Stomach (tissue), 9 donors: ENCODE results near the gene SYNGR3. TPM values are rescaled to one million over a fixed set of nuclear protein-coding genes. Genes with fewer than 3 reads are reported as not detected.

Source experiments
- DNase-seq, 2 donors: peaks; one replicate each; pipeline versions ENCODE4 v3.0.0 to v3.0.0-alpha.2; 2013 to 2019
- H3K27ac ChIP-seq, 5 donors: fragments of 200-600 bp in 4 of 5; sonication (generic) in 4 of 5; one replicate each; pipeline ENCODE4 v1.5.1; 2013 to 2019; ENCODE audit warnings: mild to moderate bottlenecking in 1 of 5, moderate library complexity in 1 of 5
- H3K27me3 ChIP-seq, 3 donors: fragments of 200-600 bp; sonication (generic); one replicate each; pipeline ENCODE4 v1.5.1; 2017 to 2019; ENCODE audit warnings: mixed run types in 1 of 3
- H3K36me3 ChIP-seq, 4 donors: fragments of 200-600 bp; sonication (generic); 1 replicate in 3 of 4; 2 replicates in 1 of 4; pipeline ENCODE4 v1.5.1; 2016 to 2019
- H3K4me1 ChIP-seq, 4 donors: fragments of 200-600 bp; sonication (generic); one replicate each; pipeline ENCODE4 v1.5.1; 2016 to 2019
- H3K4me3 ChIP-seq, 4 donors: fragments of 200-600 bp; sonication (generic) in 3 of 4; one replicate each; pipeline ENCODE4 v1.5.1; 2016 to 2019; ENCODE audit warnings: mild to moderate bottlenecking in 1 of 4
- H3K9me3 ChIP-seq, 4 donors: fragments of 200-600 bp; sonication (generic); one replicate each; pipeline ENCODE4 v1.5.1; 2016 to 2019
- EP300 ChIP-seq: sonication (generic); formaldehyde crosslinking; IDR thresholded peaks from one replicate; pipeline ENCODE4 v1.6.1; 2017; ENCODE audit warnings: antibody characterized with exemption
- POLR2A ChIP-seq, 4 donors: fragments of 450-650 bp; IDR thresholded peaks; one replicate each; pipeline ENCODE4 v1.6.1; 2016; ENCODE audit warnings: antibody characterized with exemption in 4 of 4, control low read depth in 2 of 4, mild to moderate bottlenecking in 1 of 4, moderate library complexity in 1 of 4
- POLR2AphosphoS5 ChIP-seq, 3 donors: sonication (generic); formaldehyde crosslinking; IDR thresholded peaks; one replicate each; pipeline ENCODE4 v1.6.1; 2016; ENCODE audit warnings: antibody characterized with exemption in 3 of 3
- WGBS, 5 donors: extraction: QIAGEN DNeasy Blood & Tissue Kit in 3 of 5; methylation state at CpG; one replicate each; pipeline versions ENCODE4 v1.1.5 to v1.1.7; 2013 to 2018; 5-methylcytosine and 5-hydroxymethylcytosine counted together
- intact Hi-C: fragments of 100-400 bp; cut with DNase I; formaldehyde crosslinking; loops from one replicate; pipeline ENCODE4 v1.15.1; 2023; ENCODE audit warnings: low total_unique reads
- polyA plus RNA-seq, 3 donors: library from polyadenylated mRNA; stranded (reverse); fragments of 200-250 nt; gene quantifications; one replicate each; pipeline ENCODE4 v1.2.3, GENCODE V29; 2013
- total RNA-seq, 5 donors: library from RNA; depleted of rRNA; stranded (reverse); fragments of >200 nt; gene quantifications; one replicate each; pipeline versions ENCODE4 v1.1.0 to v1.2.3, GENCODE V29; 2014 to 2016
- TF ChIP-seq, protein P1 (sequence below), 7 experiments: fragments of 450-650 bp in 4 of 7; fragments of 200-600 bp in 3 of 7; sonication (generic) in 3 of 7; IDR thresholded peaks; one replicate each; pipeline ENCODE4 v1.5.1; 2016 to 2019; ENCODE audit warnings: antibody characterized with exemption in 7 of 7, control low read depth in 2 of 7, mild to moderate bottlenecking in 1 of 7
- donor health status: healthy with polysubstance abuse.
- donor health status: Bipolar disorder and iron deficiency.
- donor health status: healthy.

The SYNGR3 gene
- total and polyA plus RNA-seq, 8 donors, result 1.3 to 1.7 TPM; not detected in 6

GRCh38 chr16:2023092-2024031, 33.6 kb downstream of the SYNGR3 start:
- Histone ChIP-seq H3K27me3 (peaks cover 20 to 52% (median 31%) of the 10 kb centered on the region in 3 donors), H3K4me3 (peak overlapping the region; percentile 24 to 39 (median 35)), H3K36me3 (no peaks in the 10 kb centered on the region), H3K9me3 (no peaks in the 10 kb centered on the region), H3K27ac (peak overlapping the region; percentile 66 to 81 (median 74)), H3K4me1 (peaks cover 46 to 65% (median 62%) of the 10 kb centered on the region in 4 donors)
- 9 to 27% (median 14%) methylated on average over 8 to 53 of the region's 53 CpGs for WGBS, 5 donors
- intact Hi-C loops, result loop anchor here (5.0 to 10.0 kb wide), 2 partner anchors 61 to 129 kb away; no protein-coding TSS in a partner anchor
- TF ChIP-seq POLR2AphosphoS5 (IDR thresholded peaks at IDR 0.05), result peak; percentile 40 to 93 (median 47)
- TF ChIP-seq EP300, result no peak
- TF ChIP-seq, protein P1, sequence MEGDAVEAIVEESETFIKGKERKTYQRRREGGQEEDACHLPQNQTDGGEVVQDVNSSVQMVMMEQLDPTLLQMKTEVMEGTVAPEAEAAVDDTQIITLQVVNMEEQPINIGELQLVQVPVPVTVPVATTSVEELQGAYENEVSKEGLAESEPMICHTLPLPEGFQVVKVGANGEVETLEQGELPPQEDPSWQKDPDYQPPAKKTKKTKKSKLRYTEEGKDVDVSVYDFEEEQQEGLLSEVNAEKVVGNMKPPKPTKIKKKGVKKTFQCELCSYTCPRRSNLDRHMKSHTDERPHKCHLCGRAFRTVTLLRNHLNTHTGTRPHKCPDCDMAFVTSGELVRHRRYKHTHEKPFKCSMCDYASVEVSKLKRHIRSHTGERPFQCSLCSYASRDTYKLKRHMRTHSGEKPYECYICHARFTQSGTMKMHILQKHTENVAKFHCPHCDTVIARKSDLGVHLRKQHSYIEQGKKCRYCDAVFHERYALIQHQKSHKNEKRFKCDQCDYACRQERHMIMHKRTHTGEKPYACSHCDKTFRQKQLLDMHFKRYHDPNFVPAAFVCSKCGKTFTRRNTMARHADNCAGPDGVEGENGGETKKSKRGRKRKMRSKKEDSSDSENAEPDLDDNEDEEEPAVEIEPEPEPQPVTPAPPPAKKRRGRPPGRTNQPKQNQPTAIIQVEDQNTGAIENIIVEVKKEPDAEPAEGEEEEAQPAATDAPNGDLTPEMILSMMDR (IDR thresholded peaks at IDR 0.05), result peak in 6 of 7 experiments; percentile 87 to 99 (median 99)
- TF ChIP-seq POLR2A (IDR thresholded peaks at IDR 0.05), result no peak
- DNase-seq, result peak; percentile 96 to 97

GRCh38 chr16:2024032-2024420, 34.3 kb downstream of the SYNGR3 start:
- no peaks in the 10 kb centered on the region for H3K36me3 ChIP-seq
- peaks cover 53 to 72% (median 68%) of the 10 kb centered on the region in 4 donors for H3K4me1 ChIP-seq
- peaks cover 18 to 46% (median 28%) of the 10 kb centered on the region in 3 donors for H3K27me3 ChIP-seq
- peak overlapping the region in 1 of 4 donors; percentile 38 for H3K4me3 ChIP-seq
- no peaks in the 10 kb centered on the region for H3K9me3 ChIP-seq
- peak overlapping the region; percentile 66 to 81 (median 74) for H3K27ac ChIP-seq
- intact Hi-C loops, result loop anchor here (5.0 to 10.0 kb wide), 2 partner anchors 61 to 128 kb away; no protein-coding TSS in a partner anchor
- 84 to 97% (median 90%) methylated on average over 12 of the region's 12 CpGs for WGBS, 5 donors
- no peak for DNase-seq
- no peak for TF ChIP-seq POLR2AphosphoS5 (IDR thresholded peaks at IDR 0.05)
- TF ChIP-seq, protein P1 (IDR thresholded peaks at IDR 0.05), result no peak
- no peak for TF ChIP-seq EP300
- TF ChIP-seq POLR2A (IDR thresholded peaks at IDR 0.05), result no peak

DNA sequence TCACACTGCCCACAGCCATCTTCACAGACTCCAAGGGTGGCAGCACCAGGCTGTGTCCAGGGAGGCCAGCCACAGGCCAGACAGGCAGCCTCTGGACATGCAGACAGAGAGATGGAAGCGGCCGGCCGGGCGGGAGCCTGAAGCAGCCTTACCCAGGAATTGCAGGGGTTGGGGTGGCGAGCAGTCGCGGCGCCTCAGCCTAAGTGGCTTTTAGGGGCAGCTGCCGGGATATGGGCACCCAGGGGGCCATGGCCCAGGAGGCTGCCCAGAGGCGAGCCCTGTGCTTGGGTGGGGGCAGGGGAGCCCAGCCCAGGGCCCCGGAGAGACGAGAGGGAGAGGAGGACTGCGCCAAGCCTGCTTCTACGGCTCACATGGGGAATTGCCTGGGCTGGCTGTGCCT, 35.5 kb downstream of the SYNGR3 start:
- Histone ChIP-seq H3K4me1 (peaks cover 51 to 75% (median 68%) of the 10 kb centered on the region in 4 donors), H3K4me3 (no peak overlapping the region), H3K36me3 (peaks cover 4 to 10% (median 8%) of the 10 kb centered on the region in 4 donors), H3K27ac (no peak overlapping the region), H3K9me3 (no peaks in the 10 kb centered on the region), H3K27me3 (peaks cover 6 to 34% (median 16%) of the 10 kb centered on the region in 3 donors)
- 90 to 99% (median 94%) methylated on average over 7 to 14 of the region's 14 CpGs for WGBS, 5 donors
- TF ChIP-seq POLR2AphosphoS5 (IDR thresholded peaks at IDR 0.05), result no peak
- TF ChIP-seq, protein P1 (IDR thresholded peaks at IDR 0.05), result no peak
- TF ChIP-seq EP300, result no peak
- TF ChIP-seq POLR2A (IDR thresholded peaks at IDR 0.05), result no peak
- intact Hi-C loops, result loop anchor here (10.0 kb wide), 1 partner anchor 60 kb away; no protein-coding TSS in a partner anchor
- peak in 1 of 2 donors; percentile 8 for DNase-seq

DNA sequence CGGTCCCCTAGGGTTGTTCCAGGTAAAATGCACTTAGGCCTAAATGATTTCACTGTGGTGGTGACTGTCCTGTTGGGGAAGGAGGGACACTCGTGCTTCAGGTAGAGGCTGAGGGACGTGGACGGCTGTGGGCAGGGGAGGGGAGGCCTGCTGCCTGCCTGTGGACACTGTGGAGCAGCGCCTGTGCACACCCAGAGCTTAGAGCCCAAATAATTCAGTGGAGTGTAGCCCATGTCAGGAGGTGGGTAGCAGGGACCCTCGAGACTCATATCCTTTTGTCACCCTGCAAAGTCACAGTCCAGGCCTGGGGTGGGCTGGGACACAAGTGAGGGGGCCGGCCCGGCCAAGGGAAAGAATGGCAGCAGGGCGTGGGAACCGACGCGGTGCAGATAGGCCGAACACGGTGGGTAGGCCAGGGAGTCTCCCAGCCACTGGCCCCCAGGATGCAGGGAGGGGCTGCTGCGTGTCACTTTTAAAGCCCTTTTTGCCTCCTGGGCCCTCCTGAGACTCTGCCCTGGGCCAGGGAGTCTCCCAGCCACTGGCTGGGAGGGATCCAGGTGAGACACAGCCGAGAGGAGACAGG, 36.2 kb downstream of the SYNGR3 start:
- H3K4me3 ChIP-seq, result peak overlapping the region; percentile 72 to 92 (median 78)
- peak in 1 of 2 donors; percentile 19 for DNase-seq
- peaks cover 0 to 26% (median 9%) of the 10 kb centered on the region in 3 donors for H3K27me3 ChIP-seq
- TF ChIP-seq, protein P1 (IDR thresholded peaks at IDR 0.05), result no peak
- no peak for TF ChIP-seq POLR2A (IDR thresholded peaks at IDR 0.05)
- TF ChIP-seq EP300, result no peak
- no peak for TF ChIP-seq POLR2AphosphoS5 (IDR thresholded peaks at IDR 0.05)
- peaks cover 46 to 71% (median 65%) of the 10 kb centered on the region in 4 donors for H3K4me1 ChIP-seq
- intact Hi-C loops, result loop anchor here (10.0 kb wide), 1 partner anchor 59 kb away; no protein-coding TSS in a partner anchor
- H3K27ac ChIP-seq, result peak overlapping the region in 4 of 5 donors; percentile 67 to 92 (median 78)
- WGBS, 5 donors, result 65 to 79% (median 76%) methylated on average over 15 to 16 of the region's 16 CpGs
- peaks cover 4 to 17% (median 11%) of the 10 kb centered on the region in 4 donors for H3K36me3 ChIP-seq
- no peaks in the 10 kb centered on the region for H3K9me3 ChIP-seq
